GM12872 (cell line): Measurements from ENCODE around the gene SCYGR8.

Experiments
- CTCF ChIP-seq: IDR thresholded peaks from 3 replicates; pipeline ENCODE4 v1.5.1; 2011; ENCODE audit warnings: low read depth, mild to moderate bottlenecking, low read length, moderate library complexity; ENCODE audit not compliant: insufficient read depth

Gene SCYGR8

GRCh38 chr2:227767830-227768229 lies 22.1 kb downstream of the SCYGR8 start:
- TF ChIP-seq CTCF, result no peak

- no peak for TF ChIP-seq CTCF
Measured at GRCh38 chr2:227772197-227772661, 26.5 kb downstream of the SCYGR8 start.

- TF ChIP-seq CTCF, result no peak
Measured at GRCh38 chr2:227772932-227773331, 27.2 kb downstream of the SCYGR8 start.

- no peak for TF ChIP-seq CTCF
Measured at GRCh38 chr2:227774011-227774624, 28.4 kb downstream of the SCYGR8 start.

- TF ChIP-seq CTCF, result no peak
Measured at GRCh38 chr2:227774895-227775842, 29.5 kb downstream of the SCYGR8 start.

GRCh38 chr2:227780981-227781615 lies 35.4 kb downstream of the SCYGR8 start:
- TF ChIP-seq CTCF, result no peak

- TF ChIP-seq CTCF, result no peak
Measured at GRCh38 chr2:227781841-227782240, 36.1 kb downstream of the SCYGR8 start.
